OCI-LY1 (cell line): ENCODE data around the gene CATSPER3.
"Not testable (repeated sequence)": the region's sequence is repeated elsewhere in the genome, so short reads cannot be mapped to it uniquely, and the experiment has no call there.

Source experiments
- H2AFZ ChIP-seq: fragments of 200-600 bp; sonication (generic), shearing (Covaris generic); 2 replicates; pipeline ENCODE4 v1.6.0; 2014; ENCODE audit warnings: antibody characterized with exemption, mild to moderate bottlenecking, low read length
- H3F3A ChIP-seq: fragments of 200-600 bp; sonication (generic), shearing (Covaris generic); 2 replicates; pipeline ENCODE4 v1.6.0; 2014; ENCODE audit warnings: mild to moderate bottlenecking, antibody characterized with exemption, low read length, moderate library complexity; ENCODE audit not compliant: insufficient read depth
- H3K27ac ChIP-seq: fragments of 200-600 bp; sonication (generic); 2 replicates; pipeline ENCODE4 v1.5.1; 2014; ENCODE audit warnings: low read length, mixed run types, mild to moderate bottlenecking, low read depth; ENCODE audit not compliant: poor library complexity, severe bottlenecking
- H3K27me3 ChIP-seq: fragments of 200-600 bp; sonication (generic); 2 replicates; pipeline ENCODE4 v1.6.0; 2014; ENCODE audit warnings: antibody characterized with exemption, mild to moderate bottlenecking, low read length, moderate library complexity; ENCODE audit not compliant: insufficient read depth
- H3K36me3 ChIP-seq: fragments of 200-600 bp; sonication (generic); 2 replicates; pipeline ENCODE4 v1.6.1; 2014; ENCODE audit warnings: mild to moderate bottlenecking, antibody characterized with exemption, low read length, moderate library complexity, mixed read lengths; ENCODE audit not compliant: insufficient read depth
- H3K4me1 ChIP-seq: fragments of 200-600 bp; sonication (generic); 2 replicates; pipeline ENCODE4 v1.5.1; 2014; ENCODE audit warnings: mild to moderate bottlenecking, low read length, moderate library complexity; ENCODE audit not compliant: insufficient read depth, severe bottlenecking
- H3K4me2 ChIP-seq: fragments of 200-600 bp; sonication (generic), shearing (Covaris generic); 2 replicates; pipeline ENCODE4 v1.6.1; 2014; ENCODE audit warnings: low read length
- H3K4me3 ChIP-seq: fragments of 200-600 bp; sonication (generic); 2 replicates; pipeline ENCODE4 v1.5.1; 2014; ENCODE audit warnings: low read length, low read depth, mild to moderate bottlenecking, mixed read lengths; ENCODE audit not compliant: poor library complexity, severe bottlenecking
- H3K79me2 ChIP-seq: fragments of 200-600 bp; shearing (Covaris generic); 2 replicates; pipeline ENCODE4 v1.6.1; 2016; ENCODE audit warnings: mixed run types, low read length, mixed read lengths; ENCODE audit not compliant: insufficient read depth
- H3K9ac ChIP-seq: fragments of 200-600 bp; sonication (generic), shearing (Covaris generic); 2 replicates; pipeline ENCODE4 v1.6.1; 2014; ENCODE audit warnings: mild to moderate bottlenecking, low read length, mixed read lengths
- H3K9me2 ChIP-seq: fragments of 200-600 bp; sonication (generic), shearing (Covaris generic); 2 replicates; pipeline ENCODE4 v1.6.1; 2014; ENCODE audit warnings: low read depth, mild to moderate bottlenecking, low read length, mixed read lengths
- H3K9me3 ChIP-seq: fragments of 200-600 bp; shearing (Covaris generic); 2 replicates; pipeline ENCODE4 v1.6.1; 2014; ENCODE audit warnings: low read length, mixed read lengths
- H4K20me1 ChIP-seq: fragments of 200-600 bp; sonication (generic), shearing (Covaris generic); 2 replicates; pipeline ENCODE4 v1.6.0; 2016; ENCODE audit warnings: mild to moderate bottlenecking, low read length; ENCODE audit not compliant: insufficient read depth
- CTCF ChIP-seq: fragments of 200-600 bp; sonication (generic), shearing (Covaris generic); IDR thresholded peaks from 2 replicates; pipeline ENCODE4 v1.5.1; 2017; ENCODE audit warnings: mild to moderate bottlenecking, antibody characterized with exemption, low read length, moderate library complexity, mixed read lengths
- EZH2 ChIP-seq: fragments of 200-600 bp; sonication (generic), shearing (Covaris generic); IDR thresholded peaks from 2 replicates; pipeline ENCODE4 v1.8.0; 2017; ENCODE audit warnings: borderline replicate concordance, mixed run types, mild to moderate bottlenecking, antibody characterized with exemption, low read length, moderate library complexity, mixed read lengths

CATSPER3 gene

GRCh38 chr5:134979416-134979815, 11.7 kb downstream of the CATSPER3 start:
- H3K36me3 ChIP-seq = no peaks in the 10 kb centered on the region; the same call in 1 of the 2 replicates
- H3K4me2 ChIP-seq = no peak overlapping the region
- no peak overlapping the region for H2AFZ ChIP-seq
- H3K9ac ChIP-seq = no peak overlapping the region
- H3K27ac ChIP-seq = no peak overlapping the region
- no peak for TF ChIP-seq EZH2
- no peaks in the 10 kb centered on the region for H3K79me2 ChIP-seq
- no peaks in the 10 kb centered on the region for H3K4me1 ChIP-seq
- H4K20me1 ChIP-seq = no peaks in the 10 kb centered on the region
- H3K27me3 ChIP-seq = no peaks in the 10 kb centered on the region
- H3K4me3 ChIP-seq = no peak overlapping the region
- peaks cover 22% of the 10 kb centered on the region for H3K9me3 ChIP-seq
- no peaks in the 10 kb centered on the region for H3F3A ChIP-seq
- no peaks in the 10 kb centered on the region for H3K9me2 ChIP-seq

- Histone ChIP-seq H3K9ac (no peak overlapping the region), H2AFZ (no peak overlapping the region), H3K79me2 (no peaks in the 10 kb centered on the region), H3K36me3 (no peaks in the 10 kb centered on the region), H3K9me3 (peaks cover 17% of the 10 kb centered on the region), H3K27me3 (no peaks in the 10 kb centered on the region), H3K4me2 (no peak overlapping the region), H3F3A (no peaks in the 10 kb centered on the region), H4K20me1 (no peaks in the 10 kb centered on the region), H3K4me3 (no peak overlapping the region), H3K4me1 (no peaks in the 10 kb centered on the region), H3K9me2 (no peaks in the 10 kb centered on the region), H3K27ac (no peak overlapping the region)
- TF ChIP-seq EZH2 (no peak), CTCF (no peak)
Measured at GRCh38 chr5:134982230-134982629, 14.5 kb downstream of the CATSPER3 start.

GRCh38 chr5:134989266-134989830, 21.6 kb downstream of the CATSPER3 start:
- Histone ChIP-seq H3K4me2 (no peak overlapping the region), H3K27ac (no peak overlapping the region), H3K9me2 (no peaks in the 10 kb centered on the region), H3K9me3 (peaks cover 9% of the 10 kb centered on the region; the same call in 1 of the 2 replicates), H3K27me3 (no peaks in the 10 kb centered on the region), H3K4me3 (no peak overlapping the region), H4K20me1 (no peaks in the 10 kb centered on the region), H3K4me1 (peaks cover 4% of the 10 kb centered on the region), H3K36me3 (no peaks in the 10 kb centered on the region; the same call in 1 of the 2 replicates), H3F3A (no peaks in the 10 kb centered on the region), H2AFZ (no peak overlapping the region), H3K9ac (no peak overlapping the region), H3K79me2 (no peaks in the 10 kb centered on the region)
- TF ChIP-seq CTCF (no peak), EZH2 (no peak)

- H3K9me3 ChIP-seq, H3K79me2 ChIP-seq, H3K27me3 ChIP-seq, H4K20me1 ChIP-seq, H3K4me3 ChIP-seq, H3K4me2 ChIP-seq, H3K36me3 ChIP-seq, H3K9me2 ChIP-seq, H3K27ac ChIP-seq, H3K9ac ChIP-seq, H2AFZ ChIP-seq, H3F3A ChIP-seq: not testable (repeated sequence)
- peaks cover 12% of the 10 kb centered on the region for H3K4me1 ChIP-seq
Measured at GRCh38 chr5:134990183-134990582, 22.5 kb downstream of the CATSPER3 start.
